Measurements from ENCODE around the gene GTPBP6.

- TF ChIP-seq CTCF (conservative IDR thresholded peaks at IDR 0.05; ENCODE audit: low read depth in 2 of 2) (no peak), POLR2AphosphoS5 (IDR thresholded peaks at IDR 0.05; ENCODE audit: low read depth) (no peak), EZH2 (IDR thresholded peaks at IDR 0.05; ENCODE audit: low read depth, unreplicated experiment) (no peak), STAT1 (IDR thresholded peaks at IDR 0.05; ENCODE audit: unreplicated experiment) (no peak), EZH2phosphoT487 (IDR thresholded peaks at IDR 0.05; ENCODE audit: unreplicated experiment) (no peak), ETS1 (IDR thresholded peaks at IDR 0.05) (no peak), REST (IDR thresholded peaks at IDR 0.05; ENCODE audit: unreplicated experiment) (no peak), ZNF114 (CRISPR knock-in tag; IDR thresholded peaks at IDR 0.05) (no peak), CREB1 (CRISPR knock-in tag; IDR thresholded peaks at IDR 0.05; ENCODE audit: low read depth) (no peak), NANOG (IDR thresholded peaks at IDR 0.05; ENCODE audit: borderline replicate concordance) (no peak)
Observed at GRCh38 chrX:310621-311155, 7.9 kb downstream of the GTPBP6 start.
